ENCODE measurements around the gene CUX1. TPM values are rescaled to one million over a fixed set of nuclear protein-coding genes. Genes with fewer than 3 reads are reported as not detected.
A peak's percentile ranks its signal among the peaks of the same experiment; 100 is the strongest.

Gene CUX1
- total RNA-seq, 1 donor from 2014 or later, result 66.4 TPM

DNA sequence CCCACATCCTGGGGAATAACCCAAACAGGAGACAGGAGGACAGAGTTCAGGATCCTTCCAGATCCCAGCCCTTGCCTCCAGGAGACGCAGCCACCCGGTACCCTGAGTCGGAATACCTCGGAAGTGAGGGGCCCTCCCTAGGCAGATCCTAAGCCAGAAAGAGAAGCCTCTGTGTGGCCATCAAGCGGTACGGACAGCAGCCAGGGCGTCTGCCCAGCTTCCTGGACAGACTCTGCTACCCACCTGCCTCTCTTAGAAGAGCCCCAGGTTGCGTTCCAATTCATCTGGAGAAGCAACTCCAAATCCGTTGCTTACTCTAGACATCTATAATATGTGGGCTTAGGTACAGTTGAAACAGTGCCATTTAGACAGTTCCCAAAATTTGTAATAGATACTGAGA, 249.1 kb downstream of the CUX1 start:
- Histone ChIP-seq H3K4me3 (no peak overlapping the region), H2AFZ (replicated peaks) (no peak overlapping the region), H3K79me2 (ENCODE audit: low read depth) (peaks cover 19% of the 10 kb centered on the region), H3K9me3 (ENCODE audit: low read depth) (no peaks in the 10 kb centered on the region), H4K20me1 (ENCODE audit: low read depth) (peaks cover 26% of the 10 kb centered on the region), H3K9ac (no peak overlapping the region), H3K4me1 (peaks cover 16% of the 10 kb centered on the region), H3F3A (ENCODE audit: low read depth) (peaks cover 10% of the 10 kb centered on the region), H3K27ac (no peak overlapping the region), H3K4me2 (no peak overlapping the region), H3K27me3 (no peaks in the 10 kb centered on the region), H3K36me3 (no peaks in the 10 kb centered on the region)
- Mint-ChIP-seq H3K9me3 (no peaks in the 10 kb centered on the region), H3K36me3 (peaks cover 16% of the 10 kb centered on the region), H3K27me3 (ENCODE audit: insufficient read depth, low read depth) (peaks cover 4% of the 10 kb centered on the region), H3K4me3 (no peak overlapping the region), H3K4me1 (peaks cover 30% of the 10 kb centered on the region), H3K27ac (no peak overlapping the region)
- DNase-seq (ENCODE audit: low spot score), result no peak
- TF ChIP-seq EZH2 (IDR thresholded peaks at IDR 0.05), result no peak
- TF ChIP-seq, protein P1, sequence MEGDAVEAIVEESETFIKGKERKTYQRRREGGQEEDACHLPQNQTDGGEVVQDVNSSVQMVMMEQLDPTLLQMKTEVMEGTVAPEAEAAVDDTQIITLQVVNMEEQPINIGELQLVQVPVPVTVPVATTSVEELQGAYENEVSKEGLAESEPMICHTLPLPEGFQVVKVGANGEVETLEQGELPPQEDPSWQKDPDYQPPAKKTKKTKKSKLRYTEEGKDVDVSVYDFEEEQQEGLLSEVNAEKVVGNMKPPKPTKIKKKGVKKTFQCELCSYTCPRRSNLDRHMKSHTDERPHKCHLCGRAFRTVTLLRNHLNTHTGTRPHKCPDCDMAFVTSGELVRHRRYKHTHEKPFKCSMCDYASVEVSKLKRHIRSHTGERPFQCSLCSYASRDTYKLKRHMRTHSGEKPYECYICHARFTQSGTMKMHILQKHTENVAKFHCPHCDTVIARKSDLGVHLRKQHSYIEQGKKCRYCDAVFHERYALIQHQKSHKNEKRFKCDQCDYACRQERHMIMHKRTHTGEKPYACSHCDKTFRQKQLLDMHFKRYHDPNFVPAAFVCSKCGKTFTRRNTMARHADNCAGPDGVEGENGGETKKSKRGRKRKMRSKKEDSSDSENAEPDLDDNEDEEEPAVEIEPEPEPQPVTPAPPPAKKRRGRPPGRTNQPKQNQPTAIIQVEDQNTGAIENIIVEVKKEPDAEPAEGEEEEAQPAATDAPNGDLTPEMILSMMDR (IDR thresholded peaks at IDR 0.05), result no peak
- no peak for TF ChIP-seq EZH2phosphoT487 (IDR thresholded peaks at IDR 0.05)

GRCh38 chr7:102068846-102069245, 251.4 kb downstream of the CUX1 start:
- H3K4me2 ChIP-seq, result no peak overlapping the region
- peaks cover 15% of the 10 kb centered on the region for H4K20me1 ChIP-seq (ENCODE audit: low read depth)
- Mint-ChIP-seq H3K4me3 (no peak overlapping the region), H3K9me3 (no peaks in the 10 kb centered on the region), H3K27me3 (ENCODE audit: insufficient read depth, low read depth) (peaks cover 4% of the 10 kb centered on the region), H3K4me1 (peaks cover 19% of the 10 kb centered on the region), H3K27ac (no peak overlapping the region), H3K36me3 (peaks cover 26% of the 10 kb centered on the region)
- no peak overlapping the region for H3K4me3 ChIP-seq
- TF ChIP-seq, protein P1 (IDR thresholded peaks at IDR 0.05), result no peak
- TF ChIP-seq EZH2phosphoT487 (IDR thresholded peaks at IDR 0.05) (no peak), EZH2 (IDR thresholded peaks at IDR 0.05) (no peak)
- peaks cover 10% of the 10 kb centered on the region for H3F3A ChIP-seq (ENCODE audit: low read depth)
- H3K9me3 ChIP-seq (ENCODE audit: low read depth), result no peaks in the 10 kb centered on the region
- H3K9ac ChIP-seq, result no peak overlapping the region
- H3K27ac ChIP-seq, result no peak overlapping the region
- H2AFZ ChIP-seq (replicated peaks), result no peak overlapping the region
- H3K79me2 ChIP-seq (ENCODE audit: low read depth), result peaks cover 15% of the 10 kb centered on the region
- no peaks in the 10 kb centered on the region for H3K27me3 ChIP-seq
- H3K36me3 ChIP-seq, result peaks cover 5% of the 10 kb centered on the region
- no peak for DNase-seq (ENCODE audit: low spot score)
- H3K4me1 ChIP-seq, result peaks cover 12% of the 10 kb centered on the region

GRCh38 chr7:102069931-102070629, 252.7 kb downstream of the CUX1 start:
- H4K20me1 ChIP-seq (ENCODE audit: low read depth), result peaks cover 2% of the 10 kb centered on the region
- H3K27me3 ChIP-seq, result no peaks in the 10 kb centered on the region
- H3K4me2 ChIP-seq, result no peak overlapping the region
- peaks cover 27% of the 10 kb centered on the region for H3K36me3 Mint-ChIP-seq
- H3K4me1 Mint-ChIP-seq, result peaks cover 8% of the 10 kb centered on the region
- no peaks in the 10 kb centered on the region for H3K9me3 Mint-ChIP-seq
- H3K9me3 ChIP-seq (ENCODE audit: low read depth), result no peaks in the 10 kb centered on the region
- H3K79me2 ChIP-seq (ENCODE audit: low read depth), result peaks cover 3% of the 10 kb centered on the region
- no peak overlapping the region for H3K4me3 ChIP-seq
- H3K4me1 ChIP-seq, result peaks cover 12% of the 10 kb centered on the region
- no peak overlapping the region for H3K9ac ChIP-seq
- H3K27ac Mint-ChIP-seq, result peak overlapping the region; percentile 5
- H3K4me3 Mint-ChIP-seq, result no peak overlapping the region
- peak; percentile 44 for DNase-seq (ENCODE audit: low spot score)
- no peak overlapping the region for H2AFZ ChIP-seq (replicated peaks)
- H3K27ac ChIP-seq, result peak overlapping the region; percentile 41
- peaks cover 2% of the 10 kb centered on the region for H3K27me3 Mint-ChIP-seq (ENCODE audit: insufficient read depth, low read depth)
- peaks cover 5% of the 10 kb centered on the region for H3K36me3 ChIP-seq
- peaks cover 10% of the 10 kb centered on the region for H3F3A ChIP-seq (ENCODE audit: low read depth)
- no peak for TF ChIP-seq EZH2phosphoT487 (IDR thresholded peaks at IDR 0.05)
- TF ChIP-seq EZH2 (IDR thresholded peaks at IDR 0.05), result no peak
- TF ChIP-seq, protein P1 (IDR thresholded peaks at IDR 0.05), result peak; percentile 52

All from neural progenitor cell (in vitro differentiated cells).